Body of pancreas (tissue), 4 donors: ENCODE results near the gene RELCH.

Source experiments
- CTCF ChIP-seq, 7 experiments: fragments of 450-650 bp in 4 of 7; fragments of 200-600 bp in 3 of 7; sonication (generic) in 3 of 7; IDR thresholded peaks; one replicate each; pipeline ENCODE4 v1.5.1; 2016 to 2019; ENCODE audit warnings: antibody characterized with exemption in 7 of 7
- POLR2A ChIP-seq, 3 donors: fragments of 450-650 bp; IDR thresholded peaks; one replicate each; pipeline ENCODE4 v1.6.1; 2016; ENCODE audit warnings: antibody characterized with exemption in 3 of 3, mild to moderate bottlenecking in 2 of 3

DNA sequence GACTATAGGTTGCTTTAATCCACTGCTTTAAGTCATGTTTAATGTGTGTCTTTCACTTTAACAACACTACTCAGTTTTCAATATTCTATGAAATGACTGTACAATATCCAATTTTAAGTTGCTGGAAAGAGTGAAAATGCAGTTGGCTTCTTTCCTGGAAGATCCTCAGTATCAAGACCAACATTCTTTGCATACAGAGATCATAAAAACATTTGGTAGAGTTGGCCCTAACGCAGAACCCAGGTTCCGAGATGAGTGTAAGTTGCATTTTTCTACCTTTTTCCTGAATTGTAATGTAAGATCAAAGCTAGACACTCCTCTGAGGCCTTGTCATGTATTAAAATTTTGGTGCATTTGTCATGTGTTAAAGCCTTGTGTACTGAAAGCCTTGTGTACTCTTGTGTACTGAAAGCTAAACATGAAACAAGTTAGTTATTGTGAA lies 95.2 kb downstream of the RELCH start:
- no peak for TF ChIP-seq POLR2A (IDR thresholded peaks at IDR 0.05)
- TF ChIP-seq CTCF (IDR thresholded peaks at IDR 0.05) = no peak
